MCF 10A (cell line): Measurements from ENCODE around the gene OSBPL3. TPM values are rescaled to one million over a fixed set of nuclear protein-coding genes. Genes with fewer than 3 reads are reported as not detected.

Source experiments
- BruUV-seq: library from RNA; stranded (reverse); fragments of 400-500 nt; replicated peaks from 2 replicates; lab custom pipeline; 2021; lab: Mats Ljungman, UMichigan
- CTCF ChIA-PET: fragments of 300-600 bp; sonication (Branson Sonifier 250); formaldehyde crosslinking; extraction: SDS; loops from one replicate; lab custom pipeline; 2021; ENCODE audit warnings: antibody characterized with exemption, inconsistent platforms; lab: Yijun Ruan, JAX
- POLR2A ChIA-PET: fragments of 300-600, 350-650 bp; sonication (Branson Sonifier 250); formaldehyde crosslinking; extraction: SDS; loops from one replicate; lab custom pipeline; 2020; ENCODE audit warnings: antibody characterized with exemption, inconsistent platforms; lab: Yijun Ruan, JAX
- DNase-seq: peaks from one replicate; pipeline ENCODE4 v3.0.0-alpha.2; 2018; ENCODE audit not compliant: unreplicated experiment
- H3K27ac Mint-ChIP-seq: one replicate; pipeline ENCODE4 v1.8.0; 2022; ENCODE audit warnings: mild to moderate bottlenecking, low read depth, mixed read lengths; ENCODE audit not compliant: unreplicated experiment
- H3K27me3 Mint-ChIP-seq: one replicate; pipeline ENCODE4 v1.8.0; 2022; ENCODE audit warnings: mixed read lengths; ENCODE audit not compliant: insufficient read depth, unreplicated experiment
- H3K36me3 Mint-ChIP-seq: one replicate; pipeline ENCODE4 v1.8.0; 2022; ENCODE audit warnings: mild to moderate bottlenecking, moderate library complexity, mixed read lengths; ENCODE audit not compliant: insufficient read depth, unreplicated experiment
- H3K4me1 Mint-ChIP-seq: one replicate; pipeline ENCODE4 v1.8.0; 2022; ENCODE audit warnings: mixed read lengths; ENCODE audit not compliant: insufficient read depth, unreplicated experiment
- H3K4me3 Mint-ChIP-seq: one replicate; pipeline ENCODE4 v1.8.0; 2022; ENCODE audit warnings: mild to moderate bottlenecking, moderate library complexity, mixed read lengths; ENCODE audit not compliant: unreplicated experiment
- H3K9me3 Mint-ChIP-seq: one replicate; pipeline ENCODE4 v1.8.0; 2022; ENCODE audit warnings: mixed read lengths; ENCODE audit not compliant: unreplicated experiment
- CTCF ChIP-seq: fragments of 200-600 bp; IDR thresholded peaks from one replicate; pipeline ENCODE4 v1.8.0; 2022; ENCODE audit warnings: antibody characterized with exemption, mild to moderate bottlenecking; ENCODE audit not compliant: unreplicated experiment
- intact Hi-C: fragments of 100-400 bp; cut with micrococcal nuclease; formaldehyde crosslinking; loops from 2 replicates; pipeline ENCODE4 v1.14.1; 2022
- total RNA-seq: library from RNA; stranded (reverse); gene quantifications from 2 replicates; pipeline ENCODE4 v1.2.3, GENCODE V29; 2022

Gene OSBPL3
- total RNA-seq, 1 experiment from 2014 or later, result 33.8 TPM

- ChIA-PET POLR2A (interaction anchor here (0.6 to 1.6 kb wide), 5 partner anchors 8 to 64 kb away, joined by 3 to 6 read pairs (median 4); no protein-coding TSS in a partner anchor), CTCF (interaction anchor here (0.6 to 1.0 kb wide), 3 partner anchors 53 to 1488 kb away, joined by 3 read pairs; no protein-coding TSS in a partner anchor)
- Mint-ChIP-seq H3K9me3 (no peaks in the 10 kb centered on the region), H3K4me1 (peaks cover 72% of the 10 kb centered on the region), H3K4me3 (no peak overlapping the region), H3K36me3 (peaks cover 5% of the 10 kb centered on the region), H3K27me3 (no peaks in the 10 kb centered on the region), H3K27ac (peak overlapping the region; percentile 29)
- no TSS peak for BruUV-seq
- intact Hi-C loops, result no loop called here
- TF ChIP-seq CTCF, result no peak
- DNase-seq, result no peak
These were observed 62.3 kb downstream of the OSBPL3 start for GRCh38 chr7:24917510-24918239.

- intact Hi-C loops, result no loop called here
- Mint-ChIP-seq H3K27me3 (no peaks in the 10 kb centered on the region), H3K27ac (peak overlapping the region; percentile 67), H3K4me1 (peaks cover 71% of the 10 kb centered on the region), H3K36me3 (peaks cover 5% of the 10 kb centered on the region), H3K9me3 (no peaks in the 10 kb centered on the region), H3K4me3 (no peak overlapping the region)
- ChIA-PET CTCF (interaction anchor here (0.6 to 0.7 kb wide), 2 partner anchors 10 to 1487 kb away, joined by 3 read pairs; no protein-coding TSS in a partner anchor), POLR2A (interaction anchor here (0.5 to 1.8 kb wide), 6 partner anchors 40 to 107 kb away, joined by 3 to 6 read pairs (median 4); no protein-coding TSS in a partner anchor)
- BruUV-seq, result no TSS peak
- no peak for DNase-seq
- no peak for TF ChIP-seq CTCF
These were observed 63.4 kb downstream of the OSBPL3 start for GRCh38 chr7:24916463-24917040.

- BruUV-seq, result no TSS peak
- Mint-ChIP-seq H3K27ac (no peak overlapping the region), H3K4me1 (peaks cover 73% of the 10 kb centered on the region), H3K36me3 (peaks cover 5% of the 10 kb centered on the region), H3K4me3 (no peak overlapping the region), H3K9me3 (no peaks in the 10 kb centered on the region), H3K27me3 (no peaks in the 10 kb centered on the region)
- CTCF ChIA-PET, result interaction anchor here (1.7 kb wide), 1 partner anchor 13 kb away, joined by 3 read pairs; no protein-coding TSS in a partner anchor
- no peak for DNase-seq
- TF ChIP-seq CTCF, result no peak
- POLR2A ChIA-PET, result interaction anchor here (0.9 to 1.8 kb wide), 4 partner anchors 42 to 67 kb away, joined by 3 to 7 read pairs (median 6); no protein-coding TSS in a partner anchor
- intact Hi-C loops, result no loop called here
These were observed 65.5 kb downstream of the OSBPL3 start for GRCh38 chr7:24914465-24914859.
